GM10266 (cell line): ENCODE results near the gene RARG.

Source experiments
- DNase-seq: peaks from one replicate; pipeline ENCODE4 v3.0.0; 2012; ENCODE audit errors: extremely low spot score
- CTCF ChIP-seq: IDR thresholded peaks from 2 replicates; pipeline ENCODE4 v1.5.1; 2012; ENCODE audit warnings: mild to moderate bottlenecking, low read depth; ENCODE audit not compliant: control insufficient read depth, insufficient read depth; ENCODE audit errors: missing control alignments

RARG gene

DNA sequence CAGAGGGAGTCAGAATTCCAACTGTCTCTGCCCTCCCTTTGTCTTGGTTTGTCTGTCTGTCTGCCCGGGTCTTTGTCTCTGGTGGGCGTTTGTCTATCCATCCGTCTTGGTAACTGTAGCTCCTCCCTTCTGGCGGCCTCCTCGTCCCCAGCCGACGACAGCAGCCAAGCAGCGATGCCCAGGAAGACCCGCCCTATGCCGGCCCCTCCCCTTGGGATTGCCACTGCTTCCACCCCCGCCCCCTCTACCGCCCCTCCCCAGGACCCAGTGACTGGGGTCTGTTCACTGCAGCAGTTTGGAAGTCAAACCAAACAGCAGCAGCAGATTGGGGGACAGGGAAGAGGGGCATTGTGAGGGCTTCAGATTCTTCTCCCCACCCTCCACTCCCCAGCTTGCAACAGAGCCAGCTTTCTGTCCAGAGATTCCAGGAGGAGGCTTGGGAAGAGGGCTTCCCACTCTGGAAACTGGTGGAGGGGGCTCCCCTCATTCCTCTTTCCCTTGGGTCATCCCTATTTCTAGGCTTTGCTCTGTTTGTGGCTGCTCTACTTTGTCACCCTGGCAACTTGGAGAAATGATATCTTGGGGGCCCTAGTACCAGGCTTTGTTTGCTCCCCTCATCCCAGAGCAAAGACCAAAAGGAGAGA lies 2.4 kb upstream of the RARG start:
- TF ChIP-seq CTCF = no peak
- no peak for DNase-seq

- no peak for DNase-seq
- TF ChIP-seq CTCF = no peak
Measured at GRCh38 chr12:53233671-53234121, 1.7 kb upstream of the RARG start.

GRCh38 chr12:53232646-53233461 lies 845 bp upstream of the RARG start:
- DNase-seq = no peak
- no peak for TF ChIP-seq CTCF

GRCh38 chr12:53231671-53231920 lies 413 bp downstream of the RARG start:
- no peak for DNase-seq
- TF ChIP-seq CTCF = no peak

DNA sequence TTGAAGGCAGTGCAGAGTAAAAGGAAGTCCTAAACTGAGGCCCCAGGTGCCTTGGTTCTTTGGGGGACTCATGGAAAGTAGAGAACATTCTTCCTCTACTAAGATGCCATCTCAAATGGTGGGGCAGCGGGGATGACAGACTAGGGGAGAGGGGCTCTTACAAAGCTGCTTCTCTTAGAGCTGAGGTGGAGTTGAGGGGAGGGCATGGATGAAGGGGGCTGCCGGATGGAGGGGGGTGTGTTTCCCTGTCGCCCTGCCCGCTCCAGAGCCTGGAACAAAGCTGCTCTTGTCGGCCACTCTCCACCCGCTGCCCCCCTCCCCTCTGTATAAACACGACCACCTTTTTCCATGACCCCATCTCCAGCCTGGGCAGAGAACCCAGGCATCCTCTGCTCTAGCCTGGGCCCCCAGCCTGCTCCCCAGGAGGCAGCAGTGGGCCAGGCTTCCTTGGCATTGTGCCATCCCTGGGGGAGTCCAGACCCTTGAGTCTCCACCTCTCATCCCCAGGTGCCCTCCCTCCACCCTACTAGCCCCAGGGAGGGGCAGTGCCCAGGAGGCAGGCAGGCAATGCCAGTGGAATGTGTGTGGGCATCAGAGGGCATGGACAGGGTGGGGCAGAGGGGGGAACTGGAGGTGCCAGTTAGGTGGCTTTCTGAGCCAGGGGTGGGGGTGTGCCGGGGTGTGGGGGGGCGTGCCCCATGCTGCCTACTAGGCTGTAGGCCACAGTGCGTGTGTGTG lies 1.7 kb downstream of the RARG start:
- no peak for TF ChIP-seq CTCF
- DNase-seq = no peak

DNA sequence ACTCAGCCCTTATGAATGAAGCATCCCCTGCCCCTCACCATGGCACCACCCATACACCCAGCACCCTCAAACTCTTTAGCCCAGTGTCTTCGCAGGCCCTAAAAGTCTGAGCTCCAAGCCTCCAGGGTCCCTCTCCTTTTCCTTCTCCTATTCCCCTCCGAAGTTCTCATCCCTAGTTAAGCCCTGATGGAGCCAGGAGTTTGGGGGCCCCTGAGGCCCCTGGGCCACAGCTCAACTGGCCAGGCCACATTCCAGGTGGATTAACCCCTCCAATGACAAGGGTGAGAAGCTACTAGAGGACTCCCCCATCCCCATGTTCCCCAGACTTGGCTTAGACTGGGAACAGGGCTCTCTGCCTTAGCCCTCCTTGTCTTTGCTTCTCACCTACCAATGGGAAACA lies 2.6 kb downstream of the RARG start:
- no peak for DNase-seq
- no peak for TF ChIP-seq CTCF

DNA sequence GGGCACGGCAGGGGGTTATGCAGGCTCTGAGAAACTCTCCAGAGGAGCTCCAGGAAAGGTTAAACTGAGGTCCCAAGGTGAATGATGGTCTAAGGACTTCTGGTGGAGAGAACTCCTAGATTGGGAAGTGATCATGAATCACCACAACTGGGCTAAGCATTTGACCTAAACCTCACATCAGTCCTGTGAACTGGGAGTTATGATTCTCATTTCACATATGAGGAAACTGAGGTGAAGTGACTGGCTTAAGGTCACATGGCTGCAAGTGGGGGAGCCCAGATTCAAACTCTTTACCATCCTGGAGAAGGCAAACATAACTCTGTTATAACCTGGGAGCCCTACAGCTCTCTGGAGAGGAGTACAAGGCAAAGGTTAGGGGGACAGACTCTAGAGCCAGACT lies 4.2 kb downstream of the RARG start:
- TF ChIP-seq CTCF = no peak
- no peak for DNase-seq
